CD4-positive, alpha-beta T cell (primary cell): ENCODE results near the gene KAT5. TPM values are rescaled to one million over a fixed set of nuclear protein-coding genes. Genes with fewer than 3 reads are reported as not detected.

Experiments used
- ATAC-seq: fragments of 200-7000 bp; cut with Tn5 transposase; one replicate; pipeline ENCODE4 v1.10.0; 2022; ENCODE audit warnings: mild to moderate bottlenecking; ENCODE audit not compliant: poor library complexity
- CTCF ChIA-PET: fragments of 350-600 bp; sonication (Branson Sonifier 250); formaldehyde crosslinking; loops from one replicate; lab custom pipeline; 2021; ENCODE audit warnings: antibody characterized with exemption, inconsistent platforms; lab: Charles Lee
- POLR2A ChIA-PET: fragments of 350-600 bp; sonication (Branson Sonifier 250); formaldehyde crosslinking; loops from one replicate; lab custom pipeline; 2021; ENCODE audit warnings: antibody characterized with exemption, inconsistent platforms; lab: Charles Lee
- DNase-seq, 14 experiments: peaks; one replicate each; pipeline ENCODE4 v3.0.0-alpha.2; 2013 to 2020; ENCODE audit warnings: mixed read lengths in 2 of 14
- H3K27ac ChIP-seq, 2 donors: one replicate each; pipeline versions ENCODE4 v1.5.1 to v1.7.0; 2013; ENCODE audit warnings: low read length in 2 of 2, low read depth in 1 of 2, mild to moderate bottlenecking in 1 of 2
- H3K27me3 ChIP-seq, 2 experiments: 1 replicate in 1 of 2; 2 replicates in 1 of 2; pipeline versions ENCODE4 v1.6.1 to v1.7.0; 2013; ENCODE audit warnings: low read length in 2 of 2, control low read depth in 1 of 2, mild to moderate bottlenecking in 1 of 2, moderate library complexity in 1 of 2; ENCODE audit not compliant: insufficient read depth in 2 of 2, control insufficient read depth in 1 of 2
- H3K36me3 ChIP-seq: one replicate; pipeline ENCODE4 v1.6.1; 2013; ENCODE audit warnings: low read length, control low read depth; ENCODE audit not compliant: insufficient read depth
- H3K4me1 ChIP-seq: one replicate; pipeline ENCODE4 v1.6.1; 2013; ENCODE audit warnings: low read length, control low read depth; ENCODE audit not compliant: insufficient read depth
- H3K4me3 ChIP-seq: one replicate; pipeline ENCODE4 v1.5.1; 2013; ENCODE audit warnings: mild to moderate bottlenecking, low read length, moderate library complexity
- H3K9me3 ChIP-seq, 2 experiments: 1 replicate in 1 of 2; 2 replicates in 1 of 2; pipeline versions ENCODE4 v1.6.1 to v1.7.0; 2013; ENCODE audit warnings: low read length in 2 of 2, mild to moderate bottlenecking in 2 of 2, control low read depth in 1 of 2, moderate library complexity in 1 of 2; ENCODE audit not compliant: control insufficient read depth in 1 of 2, insufficient read depth in 1 of 2
- H3K27ac Mint-ChIP-seq: one replicate; pipeline ENCODE4 v1.8.0; 2020; ENCODE audit warnings: mixed read lengths
- H3K27me3 Mint-ChIP-seq: one replicate; pipeline ENCODE4 v1.8.0; 2021; ENCODE audit warnings: mixed read lengths
- H3K36me3 Mint-ChIP-seq: one replicate; pipeline ENCODE4 v1.8.0; 2021; ENCODE audit warnings: low read depth, mixed read lengths
- H3K4me1 Mint-ChIP-seq: one replicate; pipeline ENCODE4 v1.8.0; 2021; ENCODE audit warnings: low read depth, mixed read lengths
- H3K4me3 Mint-ChIP-seq: one replicate; pipeline ENCODE4 v1.8.0; 2020; ENCODE audit warnings: mild to moderate bottlenecking, mixed read lengths
- H3K9me3 Mint-ChIP-seq: one replicate; pipeline ENCODE4 v1.8.0; 2020; ENCODE audit warnings: mixed read lengths
- intact Hi-C, 2 experiments: fragments of 100-400 bp; cut with DNase I in 1 of 2; cut with micrococcal nuclease in 1 of 2; formaldehyde crosslinking; loops; one replicate each; pipeline versions ENCODE4 v1.15.1 to v1.9.0; 2023 to 2025; cut with DNase I, micrococcal nuclease
- total RNA-seq, 174 experiments: library from RNA in 2 of 174; stranded (reverse) in 2 of 174; gene quantifications; one replicate each; pipeline ENCODE4 v1.2.3 and lab custom pipeline; 2021 to 2026
- TF ChIP-seq, protein P1 (sequence below): fragments of 200-600 bp; IDR thresholded peaks from one replicate; pipeline ENCODE4 v1.8.0; 2022; ENCODE audit warnings: antibody characterized with exemption, mild to moderate bottlenecking

Gene KAT5
- total RNA-seq, 2 experiments from 2014 or later = 90.9 to 99.6 TPM

GRCh38 chr11:65698205-65698604 lies 13.8 kb upstream of the KAT5 start:
- no peaks in the 10 kb centered on the region for H3K9me3 Mint-ChIP-seq
- TF ChIP-seq, protein P1, sequence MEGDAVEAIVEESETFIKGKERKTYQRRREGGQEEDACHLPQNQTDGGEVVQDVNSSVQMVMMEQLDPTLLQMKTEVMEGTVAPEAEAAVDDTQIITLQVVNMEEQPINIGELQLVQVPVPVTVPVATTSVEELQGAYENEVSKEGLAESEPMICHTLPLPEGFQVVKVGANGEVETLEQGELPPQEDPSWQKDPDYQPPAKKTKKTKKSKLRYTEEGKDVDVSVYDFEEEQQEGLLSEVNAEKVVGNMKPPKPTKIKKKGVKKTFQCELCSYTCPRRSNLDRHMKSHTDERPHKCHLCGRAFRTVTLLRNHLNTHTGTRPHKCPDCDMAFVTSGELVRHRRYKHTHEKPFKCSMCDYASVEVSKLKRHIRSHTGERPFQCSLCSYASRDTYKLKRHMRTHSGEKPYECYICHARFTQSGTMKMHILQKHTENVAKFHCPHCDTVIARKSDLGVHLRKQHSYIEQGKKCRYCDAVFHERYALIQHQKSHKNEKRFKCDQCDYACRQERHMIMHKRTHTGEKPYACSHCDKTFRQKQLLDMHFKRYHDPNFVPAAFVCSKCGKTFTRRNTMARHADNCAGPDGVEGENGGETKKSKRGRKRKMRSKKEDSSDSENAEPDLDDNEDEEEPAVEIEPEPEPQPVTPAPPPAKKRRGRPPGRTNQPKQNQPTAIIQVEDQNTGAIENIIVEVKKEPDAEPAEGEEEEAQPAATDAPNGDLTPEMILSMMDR = no peak

DNA sequence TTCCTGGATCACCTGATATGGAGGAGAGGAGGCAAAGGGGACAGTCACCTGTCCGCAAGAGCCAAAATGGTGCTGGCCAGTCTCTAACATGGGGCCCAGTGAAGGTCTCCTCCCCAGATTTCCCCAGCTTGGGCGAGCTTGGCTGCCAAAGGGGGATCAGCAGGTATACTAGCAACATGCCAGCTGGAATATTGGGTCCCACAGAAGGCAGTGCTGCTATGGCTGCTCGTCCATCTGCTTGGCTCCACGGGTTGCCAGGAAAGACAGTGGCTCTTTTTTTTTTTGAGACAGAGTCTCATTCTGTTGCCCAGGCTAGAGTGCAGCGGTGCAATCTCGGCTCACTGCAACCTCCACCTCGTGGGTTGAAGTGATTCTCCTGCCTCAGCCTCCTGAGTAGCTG lies 12.7 kb upstream of the KAT5 start:
- H3K4me3 ChIP-seq = no peak overlapping the region
- Mint-ChIP-seq H3K27ac (no peak overlapping the region), H3K9me3 (no peaks in the 10 kb centered on the region), H3K4me3 (no peak overlapping the region), H3K36me3 (no peaks in the 10 kb centered on the region), H3K4me1 (no peaks in the 10 kb centered on the region), H3K27me3 (peaks cover 5% of the 10 kb centered on the region)
- POLR2A ChIA-PET = no interaction called here
- intact Hi-C loops = no loop called here
- no peak for ATAC-seq
- H3K9me3 ChIP-seq = no peaks in the 10 kb centered on the region
- no peak for DNase-seq
- H3K36me3 ChIP-seq = no peaks in the 10 kb centered on the region
- TF ChIP-seq, protein P1 = no peak
- H3K27me3 ChIP-seq = no peaks in the 10 kb centered on the region
- no peaks in the 10 kb centered on the region for H3K4me1 ChIP-seq
- no peak overlapping the region for H3K27ac ChIP-seq
- CTCF ChIA-PET = no interaction called here

More at GRCh38 chr11:65698205-65698604, 13.8 kb upstream of the KAT5 start:
- Histone ChIP-seq H3K36me3 (no peaks in the 10 kb centered on the region), H3K9me3 (no peaks in the 10 kb centered on the region), H3K27ac (no peak overlapping the region), H3K4me1 (no peaks in the 10 kb centered on the region), H3K27me3 (no peaks in the 10 kb centered on the region), H3K4me3 (no peak overlapping the region)
- ChIA-PET POLR2A (no interaction called here), CTCF (no interaction called here)
- H3K27me3 Mint-ChIP-seq = peaks cover 5% of the 10 kb centered on the region
- no peak overlapping the region for H3K4me3 Mint-ChIP-seq
- ATAC-seq = no peak
- DNase-seq = no peak
- intact Hi-C loops = no loop called here
- H3K4me1 Mint-ChIP-seq = no peaks in the 10 kb centered on the region
- H3K36me3 Mint-ChIP-seq = no peaks in the 10 kb centered on the region
- H3K27ac Mint-ChIP-seq = no peak overlapping the region

DNA sequence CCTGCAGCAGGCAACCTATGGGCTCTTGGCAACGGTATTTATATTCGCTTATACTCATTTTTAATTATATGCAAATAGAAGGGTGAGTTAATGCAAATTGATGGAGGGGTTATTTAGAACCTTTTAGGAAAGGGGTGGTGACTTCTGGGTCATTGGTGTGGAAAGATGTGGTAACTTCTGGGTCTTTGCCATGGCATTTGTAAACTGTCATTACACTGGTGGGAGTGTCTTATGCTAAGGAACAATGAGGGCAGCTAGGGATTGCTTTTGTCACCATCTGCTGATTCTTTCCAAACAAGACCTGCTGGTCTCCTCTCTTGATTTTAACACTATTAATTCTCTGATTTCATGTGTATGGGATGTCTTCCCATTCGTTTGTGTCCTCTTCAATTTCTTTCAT lies 11.7 kb upstream of the KAT5 start:
- TF ChIP-seq, protein P1 = no peak
- intact Hi-C loops = no loop called here
- no peaks in the 10 kb centered on the region for H3K36me3 ChIP-seq
- Mint-ChIP-seq H3K4me3 (no peak overlapping the region), H3K4me1 (no peaks in the 10 kb centered on the region), H3K36me3 (no peaks in the 10 kb centered on the region), H3K27ac (no peak overlapping the region), H3K9me3 (no peaks in the 10 kb centered on the region), H3K27me3 (peaks cover 5% of the 10 kb centered on the region)
- no peaks in the 10 kb centered on the region for H3K27me3 ChIP-seq
- no peak overlapping the region for H3K27ac ChIP-seq
- CTCF ChIA-PET = interaction anchor here (0.5 to 1.3 kb wide), 3 partner anchors 12 to 522 kb away, joined by 3 to 6 read pairs (median 3); partner anchors contain the start of gene KAT5
- H3K9me3 ChIP-seq = no peaks in the 10 kb centered on the region
- no peaks in the 10 kb centered on the region for H3K4me1 ChIP-seq
- POLR2A ChIA-PET = interaction anchor here (0.6 kb wide), 1 partner anchor 64 kb away, joined by 3 read pairs; no protein-coding TSS in a partner anchor
- no peak for DNase-seq
- no peak for ATAC-seq
- H3K4me3 ChIP-seq = no peak overlapping the region
